ENCODE measurements around the gene ZNF839.
A peak's percentile ranks its signal among the peaks of the same experiment; 100 is the strongest.
"Not testable (repeated sequence)": the region's sequence is repeated elsewhere in the genome, so short reads cannot be mapped to it uniquely, and the experiment has no call there.

Gene ZNF839

GRCh38 chr14:102333795-102334705, 14.5 kb downstream of the ZNF839 start:
- Mint-ChIP-seq H3K9me3 (no peaks in the 10 kb centered on the region), H3K4me3 (no peak overlapping the region), H3K36me3 (ENCODE audit: insufficient read depth) (peaks cover 32% of the 10 kb centered on the region), H3K4me1 (peaks cover 6% of the 10 kb centered on the region), H3K27ac (ENCODE audit: low read depth) (peak overlapping the region; percentile 44), H3K27me3 (no peaks in the 10 kb centered on the region)
- no peak for ATAC-seq (replicated peaks; ENCODE audit: extremely low read depth, poor library complexity, severe bottlenecking)
- DNase-seq (ENCODE audit: low spot score in 2 of 2) = no peak

GRCh38 chr14:102335163-102335562, 15.6 kb downstream of the ZNF839 start:
- Mint-ChIP-seq H3K27ac (ENCODE audit: low read depth) (no peak overlapping the region), H3K4me1 (peaks cover 6% of the 10 kb centered on the region), H3K36me3 (ENCODE audit: insufficient read depth) (peaks cover 32% of the 10 kb centered on the region), H3K27me3 (no peaks in the 10 kb centered on the region), H3K4me3 (no peak overlapping the region), H3K9me3 (no peaks in the 10 kb centered on the region)
- ATAC-seq (replicated peaks; ENCODE audit: extremely low read depth, poor library complexity, severe bottlenecking) (no peak), DNase-seq (ENCODE audit: low spot score in 2 of 2) (no peak)

- Mint-ChIP-seq H3K27me3 (no peaks in the 10 kb centered on the region), H3K9me3 (no peaks in the 10 kb centered on the region), H3K4me3 (no peak overlapping the region), H3K36me3 (ENCODE audit: insufficient read depth) (peaks cover 46% of the 10 kb centered on the region), H3K27ac (ENCODE audit: low read depth) (no peak overlapping the region), H3K4me1 (peaks cover 1% of the 10 kb centered on the region)
- ATAC-seq (replicated peaks; ENCODE audit: extremely low read depth, poor library complexity, severe bottlenecking) = no peak
- no peak for DNase-seq (ENCODE audit: low spot score in 2 of 2)
Observed at GRCh38 chr14:102338724-102339123, 19.2 kb downstream of the ZNF839 start.

- H3K4me1 Mint-ChIP-seq = no peaks in the 10 kb centered on the region
- no peak overlapping the region for H3K4me3 Mint-ChIP-seq
- H3K36me3 Mint-ChIP-seq (ENCODE audit: insufficient read depth) = peaks cover 45% of the 10 kb centered on the region
- no peaks in the 10 kb centered on the region for H3K9me3 Mint-ChIP-seq
- DNase-seq (ENCODE audit: low spot score in 2 of 2) = no peak
- no peaks in the 10 kb centered on the region for H3K27me3 Mint-ChIP-seq
- no peak overlapping the region for H3K27ac Mint-ChIP-seq (ENCODE audit: low read depth)
- ATAC-seq (replicated peaks; ENCODE audit: extremely low read depth, poor library complexity, severe bottlenecking) = no peak
Observed at GRCh38 chr14:102341566-102341965, 22.0 kb downstream of the ZNF839 start.

GRCh38 chr14:102342238-102342637, 22.7 kb downstream of the ZNF839 start:
- H3K27ac Mint-ChIP-seq (ENCODE audit: low read depth) = no peak overlapping the region
- DNase-seq (ENCODE audit: low spot score in 2 of 2) (no peak), ATAC-seq (replicated peaks; ENCODE audit: extremely low read depth, poor library complexity, severe bottlenecking) (no peak)
- no peaks in the 10 kb centered on the region for H3K27me3 Mint-ChIP-seq
- H3K36me3 Mint-ChIP-seq (ENCODE audit: insufficient read depth) = peaks cover 43% of the 10 kb centered on the region
- H3K4me3 Mint-ChIP-seq = no peak overlapping the region
- no peaks in the 10 kb centered on the region for H3K4me1 Mint-ChIP-seq
- H3K9me3 Mint-ChIP-seq = no peaks in the 10 kb centered on the region

GRCh38 chr14:102344084-102344483, 24.5 kb downstream of the ZNF839 start:
- DNase-seq (ENCODE audit: low spot score in 2 of 2) = no peak
- H3K27me3 Mint-ChIP-seq = no peaks in the 10 kb centered on the region
- H3K36me3 Mint-ChIP-seq (ENCODE audit: insufficient read depth) = peaks cover 39% of the 10 kb centered on the region
- H3K4me3 Mint-ChIP-seq = no peak overlapping the region
- no peak for ATAC-seq (replicated peaks; ENCODE audit: extremely low read depth, poor library complexity, severe bottlenecking)
- no peaks in the 10 kb centered on the region for H3K4me1 Mint-ChIP-seq
- H3K27ac Mint-ChIP-seq (ENCODE audit: low read depth) = no peak overlapping the region
- H3K9me3 Mint-ChIP-seq = no peaks in the 10 kb centered on the region

GRCh38 chr14:102344485-102344884, 24.9 kb downstream of the ZNF839 start:
- ATAC-seq (replicated peaks; ENCODE audit: extremely low read depth, poor library complexity, severe bottlenecking) = no peak
- Mint-ChIP-seq H3K4me1 (no peaks in the 10 kb centered on the region), H3K4me3 (no peak overlapping the region), H3K27me3 (no peaks in the 10 kb centered on the region), H3K36me3 (ENCODE audit: insufficient read depth) (peaks cover 41% of the 10 kb centered on the region), H3K9me3 (no peaks in the 10 kb centered on the region), H3K27ac (ENCODE audit: low read depth) (peak overlapping the region; percentile 48)
- DNase-seq (ENCODE audit: low spot score in 2 of 2) = no peak

GRCh38 chr14:102345232-102345631, 25.7 kb downstream of the ZNF839 start:
- no peaks in the 10 kb centered on the region for H3K27me3 Mint-ChIP-seq
- no peak for DNase-seq (ENCODE audit: low spot score in 2 of 2)
- no peak for ATAC-seq (replicated peaks; ENCODE audit: extremely low read depth, poor library complexity, severe bottlenecking)
- no peaks in the 10 kb centered on the region for H3K9me3 Mint-ChIP-seq
- H3K36me3 Mint-ChIP-seq (ENCODE audit: insufficient read depth) = peaks cover 45% of the 10 kb centered on the region
- H3K27ac Mint-ChIP-seq (ENCODE audit: low read depth) = peak overlapping the region; percentile 48
- H3K4me1 Mint-ChIP-seq = no peaks in the 10 kb centered on the region
- no peak overlapping the region for H3K4me3 Mint-ChIP-seq

GRCh38 chr14:102346645-102347044, 27.1 kb downstream of the ZNF839 start:
- DNase-seq (ENCODE audit: low spot score in 2 of 2) (no peak), ATAC-seq (replicated peaks; ENCODE audit: extremely low read depth, poor library complexity, severe bottlenecking) (no peak)
- Mint-ChIP-seq H3K36me3 (ENCODE audit: insufficient read depth) (peaks cover 37% of the 10 kb centered on the region), H3K4me1 (no peaks in the 10 kb centered on the region), H3K27ac (ENCODE audit: low read depth) (no peak overlapping the region), H3K27me3 (no peaks in the 10 kb centered on the region), H3K9me3 (no peaks in the 10 kb centered on the region), H3K4me3 (no peak overlapping the region)

- no peak overlapping the region for H3K4me3 Mint-ChIP-seq
- peaks cover 44% of the 10 kb centered on the region for H3K36me3 Mint-ChIP-seq (ENCODE audit: insufficient read depth)
- no peak overlapping the region for H3K27ac Mint-ChIP-seq (ENCODE audit: low read depth)
Observed at GRCh38 chr14:102348376-102348775, 28.8 kb downstream of the ZNF839 start.

GRCh38 chr14:102351023-102351422, 31.5 kb downstream of the ZNF839 start:
- Mint-ChIP-seq H3K4me3 (no peak overlapping the region), H3K4me1 (no peaks in the 10 kb centered on the region), H3K27me3 (no peaks in the 10 kb centered on the region), H3K36me3 (ENCODE audit: insufficient read depth) (peaks cover 57% of the 10 kb centered on the region), H3K27ac (ENCODE audit: low read depth) (no peak overlapping the region), H3K9me3 (no peaks in the 10 kb centered on the region)
- DNase-seq (ENCODE audit: low spot score in 2 of 2) = no peak
- ATAC-seq (replicated peaks; ENCODE audit: extremely low read depth, poor library complexity, severe bottlenecking) = no peak

More at GRCh38 chr14:102348376-102348775, 28.8 kb downstream of the ZNF839 start:
- H3K9me3 Mint-ChIP-seq = no peaks in the 10 kb centered on the region
- no peak for ATAC-seq (replicated peaks; ENCODE audit: extremely low read depth, poor library complexity, severe bottlenecking)
- H3K27me3 Mint-ChIP-seq = no peaks in the 10 kb centered on the region
- no peak for DNase-seq (ENCODE audit: low spot score in 2 of 2)
- H3K4me1 Mint-ChIP-seq = no peaks in the 10 kb centered on the region

GRCh38 chr14:102351593-102351992, 32.0 kb downstream of the ZNF839 start:
- not testable (repeated sequence) for H3K4me3 Mint-ChIP-seq; ATAC-seq (replicated peaks; ENCODE audit: extremely low read depth, poor library complexity, severe bottlenecking); H3K9me3 Mint-ChIP-seq; H3K27me3 Mint-ChIP-seq; H3K4me1 Mint-ChIP-seq; DNase-seq (ENCODE audit: low spot score in 2 of 2); H3K27ac Mint-ChIP-seq (ENCODE audit: low read depth)
- peaks cover 57% of the 10 kb centered on the region for H3K36me3 Mint-ChIP-seq (ENCODE audit: insufficient read depth)

- Mint-ChIP-seq H3K27me3 (no peaks in the 10 kb centered on the region), H3K4me3 (no peak overlapping the region), H3K36me3 (ENCODE audit: insufficient read depth) (peaks cover 60% of the 10 kb centered on the region), H3K4me1 (no peaks in the 10 kb centered on the region), H3K9me3 (no peaks in the 10 kb centered on the region), H3K27ac (ENCODE audit: low read depth) (no peak overlapping the region)
- ATAC-seq (replicated peaks; ENCODE audit: extremely low read depth, poor library complexity, severe bottlenecking) = no peak
- no peak for DNase-seq (ENCODE audit: low spot score in 2 of 2)
Observed at GRCh38 chr14:102352213-102352612, 32.7 kb downstream of the ZNF839 start.
